Prostate gland (tissue), 2 donors: ENCODE measurements around the gene FAM107B.

Experiments used
- CTCF ChIP-seq, 4 experiments: fragments of 200-600 bp in 2 of 4; fragments of 450-650 bp in 2 of 4; sonication (generic) in 2 of 4; IDR thresholded peaks; 1 replicate in 3 of 4; 2 replicates in 1 of 4; pipeline ENCODE4 v1.5.1; 2016 to 2019; ENCODE audit warnings: antibody characterized with exemption in 4 of 4, mild to moderate bottlenecking in 2 of 4, moderate library complexity in 2 of 4
- POLR2AphosphoS5 ChIP-seq: sonication (generic); formaldehyde crosslinking; IDR thresholded peaks from one replicate; pipeline ENCODE4 v1.6.1; 2017; ENCODE audit warnings: antibody characterized with exemption

- no peak for TF ChIP-seq CTCF (IDR thresholded peaks at IDR 0.05)
- TF ChIP-seq POLR2AphosphoS5 = no peak
These were observed 106.9 kb downstream of the FAM107B start for GRCh38 chr10:14667781-14668180.
